ENCODE results near the gene PEX11G.

DNA sequence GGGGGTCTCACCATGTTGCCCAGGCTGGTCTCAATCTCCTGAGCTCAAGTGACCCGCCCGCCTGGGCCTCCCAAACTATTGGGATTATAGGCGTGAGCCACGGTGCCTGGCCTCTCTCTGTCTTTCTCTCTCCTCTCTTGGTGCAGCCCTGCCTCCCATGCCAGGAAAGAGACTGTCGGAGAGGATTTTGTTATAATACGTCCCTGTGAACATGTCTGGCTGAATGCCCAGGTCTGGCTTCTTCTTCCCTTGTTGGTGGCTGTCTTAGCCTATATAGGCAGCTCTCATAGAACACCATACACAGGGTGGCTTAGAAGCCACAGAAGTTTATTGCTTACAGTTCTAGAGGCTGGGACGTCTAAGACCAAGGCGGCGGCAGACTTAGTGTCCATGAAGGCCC lies 46.4 kb downstream of the PEX11G start:
- TF ChIP-seq, protein P1, sequence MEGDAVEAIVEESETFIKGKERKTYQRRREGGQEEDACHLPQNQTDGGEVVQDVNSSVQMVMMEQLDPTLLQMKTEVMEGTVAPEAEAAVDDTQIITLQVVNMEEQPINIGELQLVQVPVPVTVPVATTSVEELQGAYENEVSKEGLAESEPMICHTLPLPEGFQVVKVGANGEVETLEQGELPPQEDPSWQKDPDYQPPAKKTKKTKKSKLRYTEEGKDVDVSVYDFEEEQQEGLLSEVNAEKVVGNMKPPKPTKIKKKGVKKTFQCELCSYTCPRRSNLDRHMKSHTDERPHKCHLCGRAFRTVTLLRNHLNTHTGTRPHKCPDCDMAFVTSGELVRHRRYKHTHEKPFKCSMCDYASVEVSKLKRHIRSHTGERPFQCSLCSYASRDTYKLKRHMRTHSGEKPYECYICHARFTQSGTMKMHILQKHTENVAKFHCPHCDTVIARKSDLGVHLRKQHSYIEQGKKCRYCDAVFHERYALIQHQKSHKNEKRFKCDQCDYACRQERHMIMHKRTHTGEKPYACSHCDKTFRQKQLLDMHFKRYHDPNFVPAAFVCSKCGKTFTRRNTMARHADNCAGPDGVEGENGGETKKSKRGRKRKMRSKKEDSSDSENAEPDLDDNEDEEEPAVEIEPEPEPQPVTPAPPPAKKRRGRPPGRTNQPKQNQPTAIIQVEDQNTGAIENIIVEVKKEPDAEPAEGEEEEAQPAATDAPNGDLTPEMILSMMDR (IDR thresholded peaks at IDR 0.05) = no peak
- no peak for TF ChIP-seq POLR2A (IDR thresholded peaks at IDR 0.05)

Data from vagina (tissue), 2 donors.